Progenitor cell of endocrine pancreas (in vitro differentiated cells): ENCODE results near the gene PEMT. TPM values are rescaled to one million over a fixed set of nuclear protein-coding genes. Genes with fewer than 3 reads are reported as not detected.

Source experiments
- DNase-seq: peaks from one replicate; pipeline ENCODE4 v3.0.0; 2021; ENCODE audit warnings: low spot score; ENCODE audit not compliant: unreplicated experiment
- H3K27ac Mint-ChIP-seq: 2 replicates; pipeline ENCODE4 v1.8.0; 2021; ENCODE audit warnings: mild to moderate bottlenecking, moderate library complexity, mixed read lengths
- H3K27me3 Mint-ChIP-seq: 2 replicates; pipeline ENCODE4 v1.8.0; 2021; ENCODE audit warnings: mixed read lengths
- H3K36me3 Mint-ChIP-seq: 2 replicates; pipeline ENCODE4 v1.8.0; 2022; ENCODE audit warnings: mixed read lengths; ENCODE audit not compliant: insufficient read depth
- H3K4me1 Mint-ChIP-seq: 2 replicates; pipeline ENCODE4 v1.8.0; 2021; ENCODE audit warnings: low read depth, mixed read lengths
- H3K4me3 Mint-ChIP-seq: 2 replicates; pipeline ENCODE4 v1.8.0; 2021; ENCODE audit warnings: low read depth, mild to moderate bottlenecking, moderate library complexity, mixed read lengths
- H3K9me3 Mint-ChIP-seq: 2 replicates; pipeline ENCODE4 v1.8.0; 2021; ENCODE audit warnings: low read depth, mixed read lengths
- CTCF ChIP-seq: fragments of 200-600 bp; sonication (generic); IDR thresholded peaks from one replicate; pipeline ENCODE4 v1.5.0; 2021; ENCODE audit warnings: antibody characterized with exemption, mild to moderate bottlenecking; ENCODE audit not compliant: unreplicated experiment
- total RNA-seq: library from RNA; stranded (reverse); gene quantifications from 2 replicates; pipeline ENCODE4 v1.2.1, GENCODE V29; 2021

The PEMT gene
- total RNA-seq, 1 donor from 2014 or later, result 67.0 TPM

GRCh38 chr17:17603178-17603894 is 11.8 kb upstream of the PEMT start:
- Mint-ChIP-seq H3K4me1 (peaks cover 47% of the 10 kb centered on the region), H3K27ac (peak overlapping the region; percentile 82), H3K36me3 (no peaks in the 10 kb centered on the region), H3K9me3 (no peaks in the 10 kb centered on the region), H3K27me3 (no peaks in the 10 kb centered on the region), H3K4me3 (no peak overlapping the region)
- TF ChIP-seq CTCF, result no peak
- DNase-seq, result no peak

DNA sequence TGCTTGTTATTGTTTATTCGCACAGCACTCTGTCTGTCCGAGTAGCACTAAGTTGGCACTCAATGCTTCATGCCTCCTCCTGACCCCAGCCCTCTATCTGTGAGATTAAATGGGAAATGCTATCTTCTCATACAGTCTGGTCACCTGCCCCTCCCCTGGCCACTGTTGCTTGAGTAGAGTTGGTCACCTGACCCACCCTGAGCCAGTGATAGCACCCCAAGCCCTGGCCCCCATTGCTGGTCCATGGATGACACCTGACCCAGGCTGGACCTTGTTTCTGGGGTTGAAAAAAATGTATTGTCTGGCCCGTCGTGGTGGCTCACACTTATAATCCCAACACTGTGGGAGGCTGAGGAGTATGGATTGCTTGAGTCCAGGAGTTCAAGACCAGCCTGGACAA is 8.5 kb upstream of the PEMT start:
- no peak overlapping the region for H3K4me3 Mint-ChIP-seq
- TF ChIP-seq CTCF, result no peak
- H3K4me1 Mint-ChIP-seq, result peaks cover 38% of the 10 kb centered on the region
- peaks cover 1% of the 10 kb centered on the region for H3K36me3 Mint-ChIP-seq
- H3K27ac Mint-ChIP-seq, result no peak overlapping the region
- H3K27me3 Mint-ChIP-seq, result no peaks in the 10 kb centered on the region
- no peaks in the 10 kb centered on the region for H3K9me3 Mint-ChIP-seq
- DNase-seq, result no peak

GRCh38 chr17:17598003-17598402 is 6.5 kb upstream of the PEMT start:
- peaks cover 1% of the 10 kb centered on the region for H3K36me3 Mint-ChIP-seq
- TF ChIP-seq CTCF, result no peak
- no peak for DNase-seq
- peaks cover 37% of the 10 kb centered on the region for H3K4me1 Mint-ChIP-seq
- no peaks in the 10 kb centered on the region for H3K27me3 Mint-ChIP-seq
- H3K9me3 Mint-ChIP-seq, result no peaks in the 10 kb centered on the region
- no peak overlapping the region for H3K4me3 Mint-ChIP-seq
- peak overlapping the region; percentile 92 for H3K27ac Mint-ChIP-seq

DNA sequence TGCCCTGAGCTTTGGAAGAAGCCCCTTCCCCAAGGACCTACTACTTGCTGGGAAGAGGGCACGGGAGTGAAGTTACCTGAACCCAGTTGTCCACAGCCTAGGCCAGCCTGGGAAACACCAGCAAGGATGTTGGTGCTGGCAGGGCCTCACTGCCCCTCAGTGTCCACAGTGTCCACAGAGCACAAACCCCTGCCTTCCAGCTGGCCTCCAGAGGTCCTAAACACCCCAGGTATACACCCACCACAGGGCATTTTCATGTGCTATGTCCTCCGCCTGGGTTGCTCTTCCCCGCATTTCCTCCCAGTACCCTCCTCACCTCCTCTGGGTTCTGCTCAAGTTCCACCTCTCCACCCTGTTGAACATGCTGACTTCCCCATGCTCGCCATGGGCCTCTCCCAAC is 4.2 kb upstream of the PEMT start:
- peaks cover 44% of the 10 kb centered on the region for H3K4me1 Mint-ChIP-seq
- H3K4me3 Mint-ChIP-seq, result no peak overlapping the region
- no peaks in the 10 kb centered on the region for H3K27me3 Mint-ChIP-seq
- H3K9me3 Mint-ChIP-seq, result no peaks in the 10 kb centered on the region
- peak overlapping the region; percentile 88 for H3K27ac Mint-ChIP-seq
- no peak for TF ChIP-seq CTCF
- no peak for DNase-seq
- H3K36me3 Mint-ChIP-seq, result peaks cover 1% of the 10 kb centered on the region

GRCh38 chr17:17593222-17593620 is 1.7 kb upstream of the PEMT start:
- Mint-ChIP-seq H3K36me3 (peaks cover 1% of the 10 kb centered on the region), H3K9me3 (no peaks in the 10 kb centered on the region), H3K4me3 (peak overlapping the region; percentile 87), H3K27ac (peak overlapping the region; percentile 95), H3K27me3 (no peaks in the 10 kb centered on the region), H3K4me1 (peaks cover 43% of the 10 kb centered on the region)
- TF ChIP-seq CTCF, result no peak
- DNase-seq, result no peak
